Stimulated activated CD4-positive, alpha-beta T cell treated with anti-CD3 and anti-CD28 coated beads, TNF-alpha, amount 100 ng/mL, for 1 hour (primary cell): ENCODE data around the gene LAIR1.
"Not testable (repeated sequence)": the region's sequence is repeated elsewhere in the genome, so short reads cannot be mapped to it uniquely, and the experiment has no call there.

ENCODE experiments used
- DNase-seq, 3 donors: peaks; one replicate each; pipeline ENCODE4 v3.0.0-alpha.2; 2020; ENCODE audit warnings: low read depth in 3 of 3, low spot score in 1 of 3

The LAIR1 gene

DNA sequence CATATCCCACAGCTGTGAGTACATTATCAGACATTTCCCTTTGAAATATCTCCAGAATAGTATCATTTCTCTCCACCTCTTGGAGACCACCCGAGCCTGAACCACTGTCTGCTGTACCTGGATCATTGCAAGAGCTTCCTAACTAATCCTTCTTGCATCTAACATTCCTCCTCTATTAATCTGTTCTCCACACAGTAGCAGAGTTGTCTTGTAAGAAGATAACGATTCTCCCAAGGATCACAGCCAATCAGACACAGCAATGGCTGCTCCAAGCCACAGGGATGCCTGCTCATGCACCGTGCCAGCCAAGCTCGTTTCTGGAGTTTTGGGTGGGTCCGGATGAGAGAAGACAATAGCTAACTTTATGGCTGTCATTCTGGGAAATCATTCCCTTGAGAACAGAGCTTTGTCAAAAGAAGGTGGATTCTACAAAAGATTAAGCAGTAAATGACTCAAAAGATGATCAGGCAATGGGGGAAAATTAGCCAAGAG lies 14.5 kb upstream of the LAIR1 start:
- DNase-seq, result no peak

DNA sequence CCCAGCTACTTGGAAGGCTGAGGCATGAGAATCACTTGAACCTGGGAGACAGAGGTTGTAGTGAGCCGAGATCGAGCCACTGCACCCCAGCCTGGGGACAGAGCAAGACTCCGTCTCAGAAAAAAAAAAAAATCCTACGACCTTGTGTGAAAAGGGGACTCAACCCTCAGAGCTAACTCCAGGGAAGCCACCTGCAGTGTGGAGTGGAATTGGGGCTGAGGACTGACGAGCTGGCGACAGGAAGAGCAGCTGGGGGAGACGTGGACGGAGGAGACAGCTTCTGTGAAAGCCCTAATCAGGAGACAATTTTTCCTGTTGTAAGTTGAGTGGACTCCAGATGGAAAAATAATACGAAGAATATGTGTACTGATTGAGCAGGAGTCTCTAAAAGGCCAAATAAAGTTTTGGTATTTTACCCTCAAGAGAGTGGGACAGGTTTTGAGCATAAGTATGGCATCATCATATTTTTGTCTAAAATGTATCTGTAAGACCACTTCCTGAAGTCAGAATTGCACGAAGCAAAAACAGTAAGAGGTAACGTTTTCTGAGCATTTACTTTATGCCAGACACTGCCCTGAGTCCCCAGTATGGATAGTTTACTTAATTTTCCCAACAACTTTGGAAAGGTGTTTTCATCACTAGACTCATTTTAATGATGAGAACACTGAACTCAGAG lies 12.0 kb upstream of the LAIR1 start:
- no peak for DNase-seq

DNA sequence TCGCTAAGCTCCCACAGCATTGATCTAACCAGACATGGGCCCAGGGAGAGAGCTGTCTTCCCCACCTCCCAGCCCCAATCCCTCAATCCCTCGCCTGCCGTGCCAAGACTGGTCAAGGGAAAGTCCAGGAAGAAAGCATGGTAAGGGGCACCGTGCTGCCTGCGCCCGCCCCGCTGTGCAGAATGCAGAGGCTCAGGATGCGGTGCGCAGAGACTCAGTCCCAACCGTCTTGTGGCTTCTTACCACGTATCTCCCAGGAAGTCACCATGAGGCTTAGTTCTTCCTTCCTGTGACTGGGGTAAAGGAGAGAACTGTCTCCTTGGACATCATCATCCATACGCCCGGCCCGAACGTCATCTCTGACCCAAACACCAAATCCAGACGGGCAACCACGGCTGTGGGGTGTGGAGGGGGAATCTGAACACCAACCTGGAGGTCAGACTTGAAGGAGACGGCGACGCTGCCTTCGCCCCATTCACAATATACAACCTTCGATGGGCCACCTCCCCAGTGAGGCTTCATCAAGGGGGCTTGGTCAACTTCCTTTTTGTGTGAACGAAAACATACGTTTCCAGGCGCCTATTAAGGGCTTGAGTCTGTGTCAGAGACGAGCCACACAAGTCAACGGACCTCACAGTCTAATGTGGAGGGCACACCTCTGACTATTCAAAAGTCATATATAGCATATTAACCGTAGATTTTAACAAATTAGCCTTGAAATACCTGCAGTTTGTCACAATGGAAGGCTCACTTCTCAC lies 10.6 kb upstream of the LAIR1 start:
- DNase-seq, result not testable (repeated sequence)

DNA sequence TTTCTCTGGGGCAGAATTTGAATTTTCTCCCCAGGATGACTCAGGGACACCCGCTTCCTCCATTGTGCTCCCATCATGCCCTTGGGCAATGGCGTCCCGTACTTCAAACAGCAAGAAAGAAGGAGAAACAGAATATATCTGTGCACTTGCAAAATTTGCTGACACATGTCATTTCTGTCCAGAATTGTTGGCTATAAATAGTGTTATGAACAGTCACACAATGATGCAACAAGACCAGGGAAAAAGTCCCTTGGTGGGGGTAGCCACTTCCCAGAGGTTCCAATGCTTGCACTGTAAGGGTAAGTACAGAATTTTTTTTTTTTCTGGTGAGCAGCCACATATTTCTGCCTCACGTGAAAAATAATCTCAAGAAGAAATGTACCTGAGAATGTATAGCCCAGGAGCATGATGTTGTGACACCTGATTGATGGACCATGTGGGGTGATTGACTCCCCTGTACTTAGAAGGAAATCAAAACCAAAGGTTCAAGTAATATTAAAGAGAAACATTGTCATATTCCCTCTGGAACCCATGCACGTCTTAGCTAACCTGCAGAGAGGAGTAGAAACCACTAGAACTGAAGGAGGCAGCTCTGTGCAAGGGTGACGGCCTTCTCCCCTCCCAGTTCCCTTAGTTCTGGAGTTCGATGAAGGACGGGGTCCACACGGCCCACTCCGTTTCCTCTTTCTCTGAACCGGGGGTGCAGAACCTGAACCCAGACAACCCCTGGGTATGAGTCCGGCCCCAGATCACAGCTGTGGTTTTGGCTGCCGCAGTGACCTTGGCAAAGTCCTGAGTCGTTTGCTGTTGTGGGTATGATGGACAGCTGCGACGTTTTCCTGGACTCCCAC lies 9.3 kb upstream of the LAIR1 start:
- DNase-seq, result no peak

DNA sequence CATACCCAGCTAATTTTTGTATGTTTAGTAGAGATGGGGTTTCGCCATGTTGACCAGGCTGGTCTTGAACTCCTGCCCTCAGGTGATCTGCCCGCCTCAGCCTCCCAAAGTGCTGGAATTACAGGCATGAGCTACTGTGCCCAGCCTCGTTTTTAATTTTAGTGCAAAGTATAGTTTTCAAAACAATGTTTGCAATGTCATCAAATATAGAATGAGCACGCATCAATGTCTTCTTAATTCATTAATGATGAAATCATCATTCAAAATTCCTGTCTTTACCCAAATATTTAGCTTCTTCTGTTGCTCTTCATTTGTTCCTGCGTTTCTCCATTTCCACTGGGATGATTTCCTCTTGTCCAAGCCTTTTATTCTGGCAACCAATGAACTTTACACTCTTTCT lies 6.7 kb upstream of the LAIR1 start:
- DNase-seq, result not testable (repeated sequence)

DNA sequence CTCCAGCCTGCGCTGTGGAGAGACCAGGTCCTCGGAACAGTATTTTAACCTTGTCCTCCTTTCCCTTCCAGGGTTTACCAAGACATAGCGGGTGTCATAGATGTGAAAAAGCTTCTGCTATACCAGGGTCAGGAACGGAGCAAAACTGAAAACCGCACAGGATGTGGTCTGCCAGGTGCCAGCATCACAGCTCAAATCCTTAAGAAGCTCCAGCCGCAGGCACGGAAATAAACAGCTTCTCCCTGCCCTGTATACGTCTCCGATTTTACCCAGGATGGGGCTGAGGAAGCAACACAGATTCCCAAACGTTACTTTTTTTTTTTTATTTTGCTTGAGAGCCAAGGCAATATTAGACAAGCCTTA lies 5.7 kb upstream of the LAIR1 start:
- DNase-seq, result not testable (repeated sequence)

DNA sequence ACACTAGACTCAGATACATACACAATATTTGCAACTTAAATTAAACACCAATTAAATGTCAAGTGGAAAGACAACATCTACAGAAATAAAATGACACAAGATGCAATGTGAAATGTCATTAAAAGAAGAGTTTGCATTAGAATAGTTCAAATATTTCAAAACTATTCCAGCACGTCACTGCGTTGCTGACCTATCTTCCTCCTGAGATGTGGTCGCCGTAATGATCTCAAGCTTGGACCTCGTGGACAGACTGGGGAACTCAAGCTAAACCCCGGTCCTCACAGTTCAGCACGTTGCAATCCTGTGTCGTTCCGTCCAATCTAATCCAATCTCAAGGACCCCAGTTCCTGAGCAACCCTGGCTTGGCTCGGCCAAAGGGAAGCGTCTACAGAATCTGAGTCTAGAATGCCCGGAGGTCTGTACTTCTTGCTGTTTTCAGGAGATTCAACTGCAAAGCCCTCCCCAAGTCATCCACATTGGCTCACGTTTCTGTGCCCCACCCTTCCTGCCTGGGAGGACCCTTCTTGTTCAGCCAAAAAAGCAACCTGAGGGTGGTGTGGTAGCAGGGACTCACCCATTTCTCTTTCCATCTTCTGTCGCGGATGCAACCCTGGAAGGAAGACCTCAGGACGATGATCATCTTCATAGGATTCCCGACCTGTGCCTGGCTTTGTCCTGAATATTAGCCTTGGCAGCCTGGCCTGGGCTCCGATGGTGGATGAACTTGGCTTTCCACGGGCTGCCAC lies 5.1 kb upstream of the LAIR1 start:
- DNase-seq, result not testable (repeated sequence)

DNA sequence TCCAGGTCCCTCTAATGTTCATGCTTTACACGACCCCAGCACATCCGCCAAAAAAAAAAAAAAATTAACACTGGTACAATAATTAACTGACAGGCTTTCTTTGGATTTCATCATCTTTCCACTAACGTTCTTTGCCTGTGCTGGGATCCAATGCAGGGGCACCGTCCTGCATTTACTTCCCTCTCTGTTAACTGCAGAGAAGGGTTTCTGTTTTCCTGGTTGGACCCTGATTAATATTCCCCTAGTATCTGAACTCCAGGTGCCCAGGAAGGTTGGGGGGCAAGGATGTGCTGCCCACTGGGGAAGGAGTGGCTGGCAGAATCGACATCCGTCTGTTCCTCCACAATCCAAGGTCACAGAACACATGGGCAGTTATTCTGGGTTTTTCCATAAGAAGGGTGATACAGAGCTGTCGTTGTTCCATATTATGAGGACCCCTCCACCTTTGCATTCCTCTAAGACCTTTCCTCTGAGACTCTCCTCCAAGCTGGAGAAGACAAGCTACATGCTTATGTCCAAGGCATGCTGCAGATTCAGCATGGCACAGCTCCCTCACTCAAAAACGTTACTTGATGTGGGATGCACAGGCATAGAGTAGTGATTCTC lies 4.5 kb upstream of the LAIR1 start:
- DNase-seq, result no peak

DNA sequence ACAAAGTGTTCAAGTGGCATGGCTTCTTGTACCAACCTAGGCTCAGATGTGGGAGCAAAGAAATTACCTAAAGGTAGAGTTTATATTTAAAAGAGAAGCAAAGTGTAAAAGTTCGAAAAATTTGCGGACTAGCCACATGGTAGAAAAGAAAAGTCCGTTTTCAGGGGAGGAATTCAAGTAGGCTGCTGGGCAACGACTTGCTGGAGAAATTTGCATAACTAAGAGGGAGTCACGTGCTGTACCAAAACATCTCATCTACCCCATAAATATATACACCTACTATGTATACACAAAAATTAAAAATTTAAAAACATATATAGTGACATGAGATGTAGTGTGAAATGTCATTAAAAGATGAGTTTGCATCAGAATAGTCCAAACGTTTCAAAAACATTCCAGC lies 2.1 kb upstream of the LAIR1 start:
- no peak for DNase-seq

DNA sequence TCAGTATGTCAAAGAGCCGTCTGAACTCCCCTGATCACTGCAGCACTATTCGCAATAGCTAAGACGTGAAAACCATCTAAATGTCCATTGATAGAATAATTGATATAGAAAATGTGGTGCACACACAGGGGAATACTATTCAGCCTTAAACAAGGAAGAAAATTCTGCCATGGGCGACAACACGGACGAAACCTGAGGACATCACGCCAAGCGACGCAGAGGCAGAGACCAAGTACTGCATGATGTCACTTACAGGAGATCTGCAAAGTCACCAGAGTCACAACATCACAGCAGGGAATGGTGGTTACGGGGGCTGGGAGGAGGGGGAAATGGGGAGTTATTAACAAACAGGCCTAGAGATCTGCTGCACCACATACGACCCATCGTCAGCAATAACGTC lies 1.1 kb upstream of the LAIR1 start:
- DNase-seq, result not testable (repeated sequence)

DNA sequence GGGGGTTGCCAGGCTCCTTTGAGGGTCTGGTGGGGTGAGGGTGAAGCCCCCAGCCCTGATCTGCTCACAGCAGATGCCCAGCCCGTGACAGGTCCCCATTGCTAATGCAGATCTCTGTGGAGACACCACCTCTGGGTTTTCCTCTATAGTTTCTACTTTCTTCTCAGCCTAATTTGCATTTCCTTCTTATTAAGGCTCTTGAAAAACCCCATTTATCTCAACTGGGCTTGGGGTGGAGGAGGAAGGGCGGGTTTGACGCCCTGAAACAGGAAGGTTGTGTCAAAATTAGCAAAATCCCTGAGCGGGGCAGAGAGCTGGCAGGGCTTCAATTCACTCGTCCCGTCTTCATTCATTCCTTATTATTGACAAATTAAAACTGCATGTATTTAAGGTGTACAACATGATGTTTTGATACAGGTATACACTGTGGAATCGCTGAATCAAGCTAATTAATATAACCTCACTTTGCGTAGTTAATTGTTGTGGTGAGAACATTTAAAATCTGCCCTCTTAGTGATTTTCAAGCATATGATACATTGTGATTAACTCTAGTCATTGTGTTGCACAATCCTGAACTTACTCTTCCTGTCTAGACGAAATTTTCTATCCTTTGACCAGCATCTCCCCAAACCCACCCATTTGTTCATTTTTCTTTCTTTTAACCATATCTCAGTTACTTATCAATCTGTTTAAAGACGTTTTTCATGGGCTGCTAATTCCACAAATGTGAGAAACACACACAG lies 2.9 kb downstream of the LAIR1 start:
- not testable (repeated sequence) for DNase-seq

DNA sequence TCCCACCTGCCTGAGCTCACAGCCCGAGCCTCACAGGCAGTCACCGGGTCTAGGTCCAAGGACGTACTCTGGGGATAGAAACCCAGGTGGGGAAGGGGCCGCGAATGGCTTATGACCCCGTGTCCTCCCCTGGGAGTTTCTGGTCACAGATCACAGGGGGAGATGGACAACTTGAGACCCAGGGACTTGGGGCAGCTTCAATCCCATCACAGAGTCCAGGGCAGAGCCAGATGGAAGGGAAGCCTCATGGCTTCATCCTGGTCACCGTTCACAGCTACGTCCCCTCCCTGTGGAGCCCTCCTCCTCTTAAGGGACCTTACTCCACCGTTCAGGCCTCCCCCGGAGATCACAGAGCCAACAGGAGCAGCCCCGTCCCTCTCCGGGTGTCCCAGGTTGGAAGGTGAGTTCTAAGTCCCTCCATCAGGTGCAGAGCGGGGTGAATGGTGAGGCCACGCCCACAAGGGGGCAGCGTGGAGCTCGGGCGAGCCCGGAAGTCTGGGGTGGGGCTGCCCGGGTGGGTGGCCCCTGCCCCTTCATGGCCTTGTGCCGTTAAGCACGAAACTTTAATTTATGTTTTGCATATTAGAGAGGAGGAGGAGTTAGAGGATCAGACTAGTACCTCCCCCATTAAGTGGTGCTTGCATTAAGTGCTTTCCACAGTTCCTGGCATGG lies 5.4 kb downstream of the LAIR1 start:
- peak; percentile 28 to 63 (median 56) for DNase-seq

DNA sequence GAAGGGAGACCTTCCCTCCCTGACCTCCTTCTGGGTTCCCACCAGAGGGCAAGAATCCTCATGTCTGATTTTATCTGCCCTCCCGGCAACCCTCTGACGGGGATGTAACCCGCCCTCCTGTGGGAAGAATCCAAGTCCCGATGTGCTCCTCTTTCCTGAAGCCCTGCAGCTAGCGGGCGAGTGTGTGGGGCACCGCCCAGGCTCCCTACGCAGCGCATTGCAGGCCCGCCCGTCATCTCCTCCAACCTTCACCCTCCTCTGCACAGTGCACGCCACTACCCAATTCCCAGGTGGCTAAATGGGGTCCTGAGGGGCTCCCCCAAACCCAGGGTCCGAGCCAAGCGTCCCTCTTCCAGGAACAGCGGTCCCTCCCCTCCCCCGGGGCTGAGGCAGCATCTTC lies 7.3 kb downstream of the LAIR1 start:
- no peak for DNase-seq

DNA sequence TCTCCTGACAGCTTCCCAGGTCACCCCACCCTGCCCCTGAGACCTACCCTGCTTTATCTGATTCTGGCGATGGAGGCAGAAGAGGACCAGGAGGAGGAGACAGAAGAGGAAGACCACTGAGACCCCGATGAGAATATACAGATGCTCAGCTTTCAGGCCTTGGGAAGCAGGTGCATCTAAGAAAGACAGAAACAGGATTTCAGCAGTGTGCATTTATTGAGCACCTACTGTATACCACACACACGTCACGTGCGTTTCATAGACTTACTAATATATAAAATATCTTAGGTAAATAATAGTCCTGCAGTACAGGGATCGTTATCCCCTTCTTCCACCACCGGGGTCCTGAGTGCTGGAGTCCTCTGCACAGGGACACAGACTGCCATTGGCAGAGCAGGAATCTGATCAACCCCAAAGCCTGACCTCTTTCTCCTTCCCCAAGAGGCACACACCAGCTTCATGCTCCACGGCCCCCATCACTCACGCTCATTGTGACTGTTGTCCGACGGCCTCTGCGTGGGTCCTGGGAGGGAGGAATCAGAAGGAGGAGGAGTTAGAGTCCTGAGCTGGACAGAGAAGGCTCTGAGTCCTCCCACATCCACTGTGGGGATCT lies 8.2 kb downstream of the LAIR1 start:
- DNase-seq, result no peak

DNA sequence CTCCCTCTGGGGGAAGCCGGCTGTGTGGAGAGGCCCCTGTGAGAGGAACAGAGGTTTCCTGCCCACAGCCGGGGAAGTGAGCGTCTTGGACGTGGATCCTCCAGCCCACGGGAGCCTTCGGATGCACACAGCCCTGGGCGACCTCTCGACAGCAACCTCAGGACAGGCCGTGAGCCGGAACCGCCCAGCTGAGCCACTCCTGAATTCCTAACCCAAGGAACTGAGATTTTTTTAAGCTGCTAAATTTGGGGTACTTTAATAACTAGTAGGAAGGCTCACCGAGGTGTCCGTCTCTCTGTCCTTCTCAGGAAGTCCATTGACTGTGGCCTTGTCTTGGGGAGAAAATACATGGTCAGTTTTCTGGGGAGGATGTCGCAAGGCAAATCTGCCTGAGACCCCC lies 9.1 kb downstream of the LAIR1 start:
- DNase-seq, result no peak

DNA sequence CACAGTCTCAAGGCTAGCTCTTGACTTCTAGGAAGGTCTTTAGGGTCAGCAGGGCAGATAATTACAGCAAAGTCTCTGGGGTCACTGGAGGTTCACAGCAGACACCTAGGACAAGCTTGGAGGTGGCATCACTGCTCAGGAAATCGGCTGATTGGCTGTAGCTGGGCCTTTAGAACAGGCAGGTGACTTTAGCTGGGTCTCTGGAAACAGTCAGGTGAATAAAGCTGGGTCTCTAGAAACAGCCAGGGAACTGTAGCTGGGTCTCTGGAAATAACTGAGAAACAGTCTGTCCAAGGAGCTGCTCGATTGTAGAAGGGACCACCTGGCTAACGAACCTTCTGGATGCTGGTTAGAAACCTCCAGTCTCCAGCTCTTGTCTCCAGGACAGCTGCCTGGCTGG lies 10.0 kb downstream of the LAIR1 start:
- DNase-seq, result no peak

DNA sequence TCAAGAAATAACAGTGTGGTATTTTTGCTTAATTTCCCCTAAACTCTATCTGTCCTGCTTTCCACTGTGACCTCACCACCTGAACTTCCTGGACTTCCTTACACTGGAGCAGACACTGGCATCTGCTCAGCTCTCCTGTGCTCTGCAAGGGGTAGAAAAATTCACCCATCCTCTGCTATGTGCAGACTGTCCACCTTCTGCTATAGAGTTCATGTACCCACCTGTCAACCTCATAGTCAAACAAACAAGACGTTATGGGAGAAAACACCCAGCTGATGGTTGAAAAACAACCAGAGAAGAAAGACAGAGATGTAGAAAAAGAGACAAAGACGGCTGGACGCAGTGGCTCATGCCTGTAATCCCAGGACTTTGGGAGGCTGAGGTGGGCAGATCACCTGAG lies 12.2 kb downstream of the LAIR1 start:
- DNase-seq, result no peak

DNA sequence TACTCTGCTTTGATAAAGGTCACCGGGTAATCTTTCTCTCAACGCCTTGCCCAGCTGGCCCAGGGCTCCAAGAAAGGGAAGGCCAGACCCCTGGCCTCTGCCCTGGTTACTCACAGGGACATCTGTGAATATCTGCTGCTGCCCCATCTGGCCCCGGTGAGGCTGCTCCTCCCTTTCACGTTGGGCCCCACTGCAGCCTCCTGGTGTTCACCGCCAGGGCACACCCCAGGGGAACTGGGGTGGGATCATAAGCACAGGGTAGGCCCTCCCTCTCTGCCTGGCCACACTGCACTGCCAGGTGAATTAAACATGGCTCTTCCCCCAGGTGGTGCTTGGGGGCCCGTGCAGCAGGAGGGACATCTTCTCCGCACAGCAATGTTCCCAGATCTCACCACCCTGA lies 12.7 kb downstream of the LAIR1 start:
- no peak for DNase-seq

DNA sequence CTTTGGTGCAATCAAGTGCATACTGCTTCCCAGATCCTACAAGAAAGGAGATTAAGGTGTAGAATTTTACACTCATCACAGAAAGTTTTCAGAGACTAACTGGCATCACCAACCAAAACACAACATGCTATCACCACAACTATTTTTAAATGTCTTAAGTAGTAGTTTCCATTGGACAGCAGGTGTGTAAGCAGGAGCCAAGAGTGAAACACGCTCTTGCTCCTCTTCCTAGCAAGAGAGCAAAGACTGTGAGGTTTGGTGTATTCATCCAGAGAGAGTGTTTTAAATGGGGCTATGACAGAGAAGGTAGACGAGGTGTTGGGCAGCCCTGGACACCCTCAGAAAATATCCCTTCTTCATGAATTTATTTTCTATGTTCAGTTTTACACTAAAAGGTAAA lies 13.3 kb downstream of the LAIR1 start:
- no peak for DNase-seq
